ENCODE measurements around the gene KCTD13. TPM values are rescaled to one million over a fixed set of nuclear protein-coding genes. Genes with fewer than 3 reads are reported as not detected.
"Not testable (repeated sequence)": the region's sequence is repeated elsewhere in the genome, so short reads cannot be mapped to it uniquely, and the experiment has no call there.

KCTD13 gene
- total RNA-seq, 2 donors from 2014 or later: 21.5 to 27.5 TPM

- Mint-ChIP-seq H3K36me3 (ENCODE audit: low read depth) (peaks cover 15% of the 10 kb centered on the region), H3K27me3 (ENCODE audit: insufficient read depth) (peaks cover 2% of the 10 kb centered on the region), H3K4me1 (peaks cover 13% of the 10 kb centered on the region), H3K4me3 (peak within 1 kb of the TSS; percentile 81), H3K9me3 (peaks cover 2% of the 10 kb centered on the region), H3K27ac (peak within 1 kb of the TSS; percentile 90)
- Histone ChIP-seq H3K27me3 (ENCODE audit: control insufficient read depth, insufficient read depth, low read length, poor library complexity, severe bottlenecking) (no peaks in the 10 kb centered on the region), H3K9ac (ENCODE audit: extremely low read depth, low read length, poor library complexity, severe bottlenecking) (peak within 1 kb of the TSS; percentile 59), H3K27ac (ENCODE audit: low read depth, low read length) (no peak within 1 kb of the TSS), H3K4me3 (ENCODE audit: low read length) (peak within 1 kb of the TSS; percentile 88), H3K4me1 (ENCODE audit: control insufficient read depth, insufficient read depth, low read length) (peaks cover 9% of the 10 kb centered on the region), H3K36me3 (ENCODE audit: control insufficient read depth, insufficient read depth, low read length) (peaks cover 10% of the 10 kb centered on the region), H3K9me3 (ENCODE audit: control insufficient read depth, low read length) (no peaks in the 10 kb centered on the region)
- DNase-seq: peak; percentile 95
- 1 to 4% methylated on average over 20 to 75 of the region's 75 CpGs for WGBS, 2 experiments (ENCODE audit: insufficient coverage in 1 of 2, insufficient read length in 1 of 2)
- peak; percentile 72 for TF ChIP-seq CTCF (conservative IDR thresholded peaks at IDR 0.05)
Measured at GRCh38 chr16:29961479-29962343, 35.7 kb upstream of the KCTD13 start, which contains the start of gene TMEM219. TSS of gene TMEM219 (plus strand) at chr16:29962079. CDS start at chr16:29963144, 1,065 bp downstream.

GRCh38 chr16:29961127-29961478 is 35.1 kb upstream of the KCTD13 start:
- H3K27me3 ChIP-seq (ENCODE audit: control insufficient read depth, insufficient read depth, low read length, poor library complexity, severe bottlenecking): no peaks in the 10 kb centered on the region
- H3K4me1 ChIP-seq (ENCODE audit: control insufficient read depth, insufficient read depth, low read length): peaks cover 9% of the 10 kb centered on the region
- peak overlapping the region; percentile 81 for H3K4me3 Mint-ChIP-seq
- H3K27me3 Mint-ChIP-seq (ENCODE audit: insufficient read depth): peaks cover 2% of the 10 kb centered on the region
- H3K36me3 ChIP-seq (ENCODE audit: control insufficient read depth, insufficient read depth, low read length): peaks cover 10% of the 10 kb centered on the region
- DNase-seq: no peak
- peaks cover 14% of the 10 kb centered on the region for H3K36me3 Mint-ChIP-seq (ENCODE audit: low read depth)
- H3K9ac ChIP-seq (ENCODE audit: extremely low read depth, low read length, poor library complexity, severe bottlenecking): peak overlapping the region; percentile 59
- no peak overlapping the region for H3K27ac ChIP-seq (ENCODE audit: low read depth, low read length)
- peak overlapping the region; percentile 88 for H3K4me3 ChIP-seq (ENCODE audit: low read length)
- H3K9me3 ChIP-seq (ENCODE audit: control insufficient read depth, low read length): no peaks in the 10 kb centered on the region
- TF ChIP-seq CTCF (conservative IDR thresholded peaks at IDR 0.05): no peak
- H3K27ac Mint-ChIP-seq: peak overlapping the region; percentile 90
- peaks cover 13% of the 10 kb centered on the region for H3K4me1 Mint-ChIP-seq
- 85 to 86% methylated on average over 9 to 10 of the region's 10 CpGs for WGBS, 2 experiments (ENCODE audit: insufficient coverage in 1 of 2, insufficient read length in 1 of 2)
- H3K9me3 Mint-ChIP-seq: peaks cover 2% of the 10 kb centered on the region

GRCh38 chr16:29959821-29960220 is 33.8 kb upstream of the KCTD13 start:
- H3K9me3 ChIP-seq (ENCODE audit: control insufficient read depth, low read length); H3K9me3 Mint-ChIP-seq; H3K27ac Mint-ChIP-seq; H3K4me3 Mint-ChIP-seq; H3K27me3 ChIP-seq (ENCODE audit: control insufficient read depth, insufficient read depth, low read length, poor library complexity, severe bottlenecking); H3K4me1 ChIP-seq (ENCODE audit: control insufficient read depth, insufficient read depth, low read length); H3K27ac ChIP-seq (ENCODE audit: low read depth, low read length); H3K27me3 Mint-ChIP-seq (ENCODE audit: insufficient read depth); H3K36me3 Mint-ChIP-seq (ENCODE audit: low read depth); DNase-seq; H3K4me3 ChIP-seq (ENCODE audit: low read length); H3K36me3 ChIP-seq (ENCODE audit: control insufficient read depth, insufficient read depth, low read length); H3K9ac ChIP-seq (ENCODE audit: extremely low read depth, low read length, poor library complexity, severe bottlenecking): not testable (repeated sequence)
- H3K4me1 Mint-ChIP-seq: peaks cover 13% of the 10 kb centered on the region
- WGBS, 2 experiments (ENCODE audit: insufficient coverage in 1 of 2, insufficient read length in 1 of 2): 94% methylated on average over 4 of the region's 4 CpGs; no CpG with 5 or more reads in 1 of the 2 experiments
